Measurements from ENCODE around the gene ZSWIM8.

Gene ZSWIM8

DNA sequence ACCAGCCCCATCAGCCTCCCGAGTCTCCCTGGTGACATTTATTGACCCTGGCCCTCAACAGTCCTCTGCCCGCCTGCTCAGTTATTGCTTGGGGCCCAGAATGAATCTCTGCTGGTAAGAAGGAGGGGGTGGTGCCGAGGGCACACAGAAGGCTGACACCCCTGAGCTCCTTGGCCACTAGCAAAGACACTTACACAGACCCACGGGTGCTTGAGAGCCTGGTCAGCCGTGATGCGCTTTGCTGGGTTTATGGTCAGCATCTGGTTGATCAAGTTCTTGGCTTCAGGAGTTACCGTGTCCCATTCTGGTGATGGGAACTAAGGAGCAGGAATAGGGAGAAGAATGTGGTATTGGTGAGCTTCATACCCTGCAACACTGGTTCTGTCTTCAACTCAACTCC lies 61.6 kb downstream of the ZSWIM8 start:
- no peak for DNase-seq

DNA sequence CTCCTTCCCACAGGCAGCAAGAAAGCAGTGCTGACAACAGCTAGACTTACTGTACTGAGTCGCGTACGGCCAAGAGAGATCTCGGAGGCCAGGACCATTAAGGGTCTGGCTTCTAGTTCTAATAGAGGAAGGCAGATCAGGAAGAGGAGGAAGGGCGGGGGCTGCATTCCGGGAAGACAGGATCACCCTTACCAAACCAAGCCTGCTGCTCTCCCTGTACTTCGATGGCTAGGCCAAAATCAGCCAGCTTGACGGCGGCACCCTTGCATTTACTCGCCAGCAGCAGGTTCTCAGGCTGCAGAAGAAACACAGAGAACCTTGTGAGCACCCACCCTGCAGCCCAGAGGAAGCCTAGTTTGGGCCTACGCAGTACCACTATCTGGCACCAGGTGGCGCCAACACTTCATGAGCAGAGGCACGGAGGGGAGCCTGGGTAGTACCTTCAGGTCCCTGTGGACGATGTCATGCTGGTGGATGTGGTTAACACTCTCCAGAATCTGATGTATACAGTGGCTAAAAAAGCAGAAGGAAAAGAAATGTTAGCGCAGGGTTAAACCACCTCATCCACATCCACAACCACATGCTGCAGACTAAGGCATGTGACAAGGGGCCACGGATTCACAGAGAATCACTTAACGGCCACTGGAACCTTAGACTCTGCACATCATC lies 63.5 kb downstream of the ZSWIM8 start:
- DNase-seq = peak; percentile 94

DNA sequence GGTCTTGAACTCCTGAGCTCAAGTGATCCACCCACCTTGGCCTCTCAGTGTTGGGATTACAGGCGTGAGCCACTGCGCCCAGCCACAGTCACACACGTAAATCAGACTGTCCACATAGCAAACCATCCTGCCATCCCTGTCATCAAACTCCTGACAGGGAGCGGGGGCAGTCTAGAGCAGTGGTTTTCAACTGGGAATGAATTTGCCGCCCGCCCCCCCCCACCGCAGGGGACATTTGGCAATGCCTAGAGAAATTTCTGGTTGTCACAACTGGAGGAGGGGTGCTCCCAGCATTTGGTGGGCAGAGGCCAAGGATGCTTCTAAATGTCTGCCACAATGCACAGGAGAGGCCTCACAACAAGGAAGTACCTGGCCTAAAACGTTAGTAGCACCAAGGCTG lies 64.8 kb downstream of the ZSWIM8 start:
- DNase-seq = no peak

DNA sequence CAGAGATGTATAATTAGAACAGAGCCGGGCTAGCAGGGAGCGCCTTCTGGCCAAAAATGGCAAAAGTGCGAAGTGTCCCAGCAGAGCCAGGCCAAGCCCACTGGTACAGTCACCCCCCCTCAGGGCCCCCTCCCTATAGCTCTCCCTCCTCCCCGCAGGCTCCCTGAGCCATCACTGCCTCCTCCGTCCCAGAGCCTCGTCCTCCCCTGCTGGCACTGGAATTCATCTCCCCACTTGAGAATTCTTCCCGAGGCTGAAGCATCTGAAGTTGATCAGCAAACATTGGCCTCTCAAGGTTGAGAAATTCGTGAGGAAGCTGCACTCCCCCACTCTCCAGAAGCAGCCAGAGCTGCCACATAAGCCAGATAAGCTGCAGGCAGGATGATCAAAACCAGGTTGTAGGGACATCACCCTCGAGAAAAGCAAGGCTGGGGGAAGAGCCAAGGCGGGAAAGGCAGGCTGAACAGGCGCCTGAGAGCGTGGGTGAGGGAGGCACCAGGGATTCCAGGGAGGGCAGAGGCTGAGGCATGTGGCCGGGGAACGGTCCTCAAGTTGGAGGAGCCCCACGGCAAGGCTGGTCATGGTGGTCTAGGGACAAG lies 65.6 kb downstream of the ZSWIM8 start:
- no peak for DNase-seq
